Activated CD8-positive, alpha-beta memory T cell treated with anti-CD3 and anti-CD28 coated beads for 4 hours (primary cell): ENCODE measurements around the gene DNASE2.
"Not testable (repeated sequence)": the region's sequence is repeated elsewhere in the genome, so short reads cannot be mapped to it uniquely, and the experiment has no call there.

Experiments used
- DNase-seq, 2 donors: peaks; one replicate each; pipeline ENCODE4 v3.0.0-alpha.2; 2020; ENCODE audit warnings: low read depth in 2 of 2

The DNASE2 gene

GRCh38 chr19:12881172-12881808 is at the start of gene DNASE2:
Gene DNASE2, minus strand, starts transcription at chr19:12881449. Its CDS starts 74 bp downstream, at chr19:12881375.
- peak; percentile 71 to 79 for DNase-seq

- DNase-seq = no peak
Observed at GRCh38 chr19:12930002-12930645, 48.9 kb upstream of the DNASE2 start.

- no peak for DNase-seq
Observed at GRCh38 chr19:12924621-12925310, 43.5 kb upstream of the DNASE2 start.

GRCh38 chr19:12922959-12923358 is 41.7 kb upstream of the DNASE2 start:
- no peak for DNase-seq

- no peak for DNase-seq
Observed at GRCh38 chr19:12921047-12921446, 39.8 kb upstream of the DNASE2 start.

- no peak for DNase-seq
Observed at GRCh38 chr19:12918253-12918652, 37.0 kb upstream of the DNASE2 start.

GRCh38 chr19:12915860-12916259 is 34.6 kb upstream of the DNASE2 start:
- not testable (repeated sequence) for DNase-seq

GRCh38 chr19:12913851-12914690 is 32.8 kb upstream of the DNASE2 start:
- no peak for DNase-seq

GRCh38 chr19:12913011-12913561 is 31.8 kb upstream of the DNASE2 start:
- no peak for DNase-seq

- DNase-seq = no peak
Observed at GRCh38 chr19:12912571-12912970, 31.3 kb upstream of the DNASE2 start.

GRCh38 chr19:12907166-12907565 is 25.9 kb upstream of the DNASE2 start:
- no peak for DNase-seq

- DNase-seq = no peak
Observed at GRCh38 chr19:12899891-12900518, 18.8 kb upstream of the DNASE2 start.

GRCh38 chr19:12896460-12896859 is 15.2 kb upstream of the DNASE2 start:
- DNase-seq = no peak

GRCh38 chr19:12893582-12893981 is 12.3 kb upstream of the DNASE2 start:
- no peak for DNase-seq

- no peak for DNase-seq
Observed at GRCh38 chr19:12891553-12892021, 10.3 kb upstream of the DNASE2 start.

- DNase-seq = peak; percentile 87 to 96
Observed at GRCh38 chr19:12890787-12891552, 9.7 kb upstream of the DNASE2 start, which contains the start of gene GCDH. Gene GCDH, plus strand, starts transcription at chr19:12891160. Its CDS starts 145 bp downstream, at chr19:12891305.

- DNase-seq = not testable (repeated sequence)
Observed at GRCh38 chr19:12890299-12890786, 9.1 kb upstream of the DNASE2 start.

- DNase-seq = no peak
Observed at GRCh38 chr19:12888006-12888603, 6.9 kb upstream of the DNASE2 start.

GRCh38 chr19:12886969-12887747 is 5.9 kb upstream of the DNASE2 start, which contains the start of gene KLF1:
Gene KLF1, minus strand, starts transcription at chr19:12887201. Its CDS starts 61 bp downstream, at chr19:12887140.
- DNase-seq = no peak
